DND-41 (cell line): ENCODE measurements around the gene SNRNP70.

Source experiments
- ATAC-seq: fragments of 200-7000 bp; cut with Tn5 transposase; 3 replicates; pipeline ENCODE4 v1.9.1; 2021; ENCODE audit warnings: low read depth; ENCODE audit not compliant: insufficient read depth
- DNase-seq: peaks from one replicate; pipeline ENCODE4 v3.0.0-alpha.2; 2020
- H2AFZ ChIP-seq: 2 replicates; pipeline ENCODE4 v1.6.0; 2012; ENCODE audit warnings: low read depth, low read length
- H3K27ac ChIP-seq: 2 replicates; pipeline ENCODE4 v1.5.1; 2012; ENCODE audit warnings: low read length, inconsistent platforms
- H3K27me3 ChIP-seq: fragments of 200-600 bp; sonication (generic); 2 replicates; pipeline ENCODE4 v1.6.0; 2012; ENCODE audit warnings: low read length, mild to moderate bottlenecking, inconsistent platforms; ENCODE audit not compliant: insufficient read depth, poor library complexity
- H3K36me3 ChIP-seq: 2 replicates; pipeline ENCODE4 v1.5.1; 2012; ENCODE audit warnings: low read length, inconsistent platforms; ENCODE audit not compliant: insufficient read depth
- H3K4me1 ChIP-seq: 2 replicates; pipeline ENCODE4 v1.5.1; 2012; ENCODE audit warnings: mild to moderate bottlenecking, low read length; ENCODE audit not compliant: insufficient read depth
- H3K4me2 ChIP-seq: 2 replicates; pipeline ENCODE4 v1.6.0; 2012; ENCODE audit warnings: mild to moderate bottlenecking, moderate library complexity, low read length, inconsistent platforms; ENCODE audit not compliant: insufficient read depth
- H3K4me3 ChIP-seq, 2 experiments: fragments of 200-600 bp in 1 of 2; shearing (Covaris generic) in 1 of 2; 2 replicates each; pipeline ENCODE4 v1.5.1; 2012 to 2016; ENCODE audit warnings: inconsistent platforms in 2 of 2, low read length in 2 of 2, mild to moderate bottlenecking in 2 of 2, low read depth in 1 of 2, moderate library complexity in 1 of 2
- H3K79me2 ChIP-seq: 2 replicates; pipeline ENCODE4 v1.6.0; 2012; ENCODE audit warnings: low read length, inconsistent platforms; ENCODE audit not compliant: insufficient read depth
- H3K9ac ChIP-seq: 2 replicates; pipeline ENCODE4 v1.6.0; 2012; ENCODE audit warnings: low read depth, mild to moderate bottlenecking, inconsistent platforms, low read length, moderate library complexity
- H3K9me3 ChIP-seq: 2 replicates; pipeline ENCODE4 v1.5.1; 2012; ENCODE audit warnings: low read length, moderate library complexity, mild to moderate bottlenecking, inconsistent platforms; ENCODE audit not compliant: insufficient read depth, severe bottlenecking
- H4K20me1 ChIP-seq: 2 replicates; pipeline ENCODE4 v1.6.0; 2012; ENCODE audit warnings: low read length; ENCODE audit not compliant: insufficient read depth
- CTCF ChIP-seq: IDR thresholded peaks from 2 replicates; pipeline ENCODE4 v1.5.1; 2012; ENCODE audit warnings: borderline replicate concordance, low read length, moderate library complexity, mild to moderate bottlenecking; ENCODE audit not compliant: poor library complexity, severe bottlenecking; ENCODE audit errors: extremely low read depth
- EZH2 ChIP-seq: IDR thresholded peaks from 3 replicates; pipeline ENCODE4 v1.6.1; 2012; ENCODE audit warnings: borderline replicate concordance, low read depth, mild to moderate bottlenecking, moderate library complexity, low read length, inconsistent platforms; ENCODE audit not compliant: severe bottlenecking

SNRNP70 gene

DNA sequence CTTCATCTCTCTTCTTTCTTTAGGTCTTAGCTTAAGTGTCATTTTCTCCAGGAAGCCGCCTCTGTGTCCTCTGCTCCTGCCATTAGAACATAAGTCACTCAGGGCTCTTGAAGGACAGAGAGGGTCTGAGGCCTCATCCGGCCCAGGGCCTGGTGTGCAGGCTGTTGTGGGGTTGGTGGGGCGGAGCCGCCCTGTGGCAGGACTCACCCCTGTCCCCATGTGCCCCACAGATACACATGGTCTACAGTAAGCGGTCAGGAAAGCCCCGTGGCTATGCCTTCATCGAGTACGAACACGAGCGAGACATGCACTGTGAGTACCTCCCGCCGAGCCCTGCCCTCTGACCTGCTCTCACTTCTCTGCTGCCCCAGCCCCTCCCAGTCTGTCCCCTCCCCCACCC is 15.9 kb downstream of the SNRNP70 start:
- ATAC-seq (no peak), DNase-seq (no peak)
- Histone ChIP-seq H3K9me3 (no peaks in the 10 kb centered on the region), H3K9ac (no peak overlapping the region), H3K27me3 (no peaks in the 10 kb centered on the region), H2AFZ (no peak overlapping the region), H3K4me2 (no peak overlapping the region), H3K27ac (no peak overlapping the region), H3K4me1 (peaks cover 23% of the 10 kb centered on the region), H3K79me2 (peaks cover 52% of the 10 kb centered on the region), H4K20me1 (peaks cover 84% of the 10 kb centered on the region), H3K36me3 (peaks cover 98% of the 10 kb centered on the region), H3K4me3 (no peak overlapping the region)
- TF ChIP-seq EZH2 (no peak), CTCF (no peak)

DNA sequence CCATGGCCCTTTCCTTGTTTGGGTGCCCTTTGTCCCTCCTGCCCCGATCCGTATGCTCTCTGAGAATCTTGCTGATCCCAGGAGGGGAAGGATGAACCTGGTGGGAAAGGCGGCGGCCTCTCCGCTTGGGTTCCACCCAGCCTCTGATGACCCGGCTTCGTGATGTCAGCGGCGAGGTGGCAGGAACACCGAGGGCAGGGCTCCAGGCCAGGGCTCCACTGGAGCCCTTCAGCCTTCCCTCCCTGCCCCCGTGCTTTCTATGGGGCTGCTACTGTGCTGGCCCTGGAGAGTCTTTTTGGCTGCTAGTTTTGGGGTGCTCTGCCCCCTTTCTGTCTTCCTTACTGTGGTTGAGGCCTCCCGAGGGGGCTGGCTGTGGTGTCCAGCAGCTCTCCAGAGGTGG is 17.1 kb downstream of the SNRNP70 start:
- H4K20me1 ChIP-seq = peaks cover 86% of the 10 kb centered on the region
- H3K79me2 ChIP-seq = peaks cover 44% of the 10 kb centered on the region
- no peak for ATAC-seq
- no peaks in the 10 kb centered on the region for H3K27me3 ChIP-seq
- H3K4me1 ChIP-seq = peaks cover 12% of the 10 kb centered on the region
- peaks cover 98% of the 10 kb centered on the region for H3K36me3 ChIP-seq
- no peak for DNase-seq
- TF ChIP-seq EZH2 (no peak), CTCF (no peak)
- no peak overlapping the region for H3K4me2 ChIP-seq
- no peaks in the 10 kb centered on the region for H3K9me3 ChIP-seq
- H3K4me3 ChIP-seq = no peak overlapping the region
- H3K9ac ChIP-seq = no peak overlapping the region
- H3K27ac ChIP-seq = no peak overlapping the region
- no peak overlapping the region for H2AFZ ChIP-seq

GRCh38 chr19:49103331-49104085 is 18.3 kb downstream of the SNRNP70 start:
- ATAC-seq (no peak), DNase-seq (no peak)
- Histone ChIP-seq H3K4me1 (no peaks in the 10 kb centered on the region; the same call in 1 of the 2 replicates), H3K4me2 (no peak overlapping the region), H3K27ac (no peak overlapping the region), H4K20me1 (peaks cover 85% of the 10 kb centered on the region), H3K9me3 (no peaks in the 10 kb centered on the region), H3K4me3 (no peak overlapping the region), H2AFZ (no peak overlapping the region), H3K79me2 (peaks cover 32% of the 10 kb centered on the region), H3K36me3 (peaks cover 99% of the 10 kb centered on the region), H3K27me3 (no peaks in the 10 kb centered on the region), H3K9ac (no peak overlapping the region)
- no peak for TF ChIP-seq CTCF
- no peak for TF ChIP-seq EZH2
